ENCODE measurements around the gene KLHL21.
"Not testable (repeated sequence)": the region's sequence is repeated elsewhere in the genome, so short reads cannot be mapped to it uniquely, and the experiment has no call there.

The KLHL21 gene

GRCh38 chr1:6624710-6625583, 22.3 kb upstream of the KLHL21 start, which contains the start of gene THAP3:
Gene THAP3 (plus strand): TSS chr1:6624868. CDS start chr1:6625219, 351 bp downstream.
- DNase-seq: peak; percentile 88 to 92

GRCh38 chr1:6623269-6623965, 20.7 kb upstream of the KLHL21 start:
- DNase-seq: no peak

GRCh38 chr1:6622396-6623152, 19.9 kb upstream of the KLHL21 start:
- DNase-seq: no peak

GRCh38 chr1:6621429-6622391, 19.0 kb upstream of the KLHL21 start:
- DNase-seq: no peak

GRCh38 chr1:6619045-6619444, 16.4 kb upstream of the KLHL21 start:
- DNase-seq: no peak

GRCh38 chr1:6614929-6615785, 12.5 kb upstream of the KLHL21 start:
- peak in 1 of 2 donors; percentile 22 for DNase-seq

GRCh38 chr1:6614019-6614928, 11.6 kb upstream of the KLHL21 start:
- peak; percentile 43 to 62 for DNase-seq

- DNase-seq: peak; percentile 99 to 100
Measured at GRCh38 chr1:6613361-6614018, 10.8 kb upstream of the KLHL21 start, which contains the start of gene PHF13. Gene PHF13 (plus strand): TSS chr1:6613731. CDS start chr1:6614067, 336 bp downstream.

GRCh38 chr1:6612641-6613360, 10.1 kb upstream of the KLHL21 start:
- no peak for DNase-seq

- DNase-seq: no peak
Measured at GRCh38 chr1:6603915-6604558, 1.4 kb upstream of the KLHL21 start.

- DNase-seq: peak; percentile 66 to 73
Measured at GRCh38 chr1:6603238-6603914, 707 bp upstream of the KLHL21 start.

GRCh38 chr1:6601923-6602668, 573 bp downstream of the KLHL21 start:
- no peak for DNase-seq

GRCh38 chr1:6601049-6601922, 1.4 kb downstream of the KLHL21 start:
- peak; percentile 78 to 81 for DNase-seq

- no peak for DNase-seq
Measured at GRCh38 chr1:6600410-6601048, 2.1 kb downstream of the KLHL21 start.

GRCh38 chr1:6599991-6600390, 2.7 kb downstream of the KLHL21 start:
- DNase-seq: not testable (repeated sequence)

All from CD4-positive, alpha-beta T cell treated with Interleukin-1 beta for 1 hour (primary cell).